Kidney (tissue), 14 donors: Measurements from ENCODE around the gene FGF12. TPM values are rescaled to one million over a fixed set of nuclear protein-coding genes. Genes with fewer than 3 reads are reported as not detected.

Experiments used
- DNase-seq, 5 donors: peaks; one replicate each; pipeline ENCODE4 v3.0.0-alpha.2; 2013 to 2020
- FAIRE-seq: peaks from 2 replicates; lab custom pipeline; 2012; peaks lifted over from hg19 to GRCh38; lab: Jason Lieb, UNC
- H3K27ac ChIP-seq, 2 donors: one replicate each; pipeline ENCODE4 v1.7.0; 2013; ENCODE audit warnings: low read depth in 2 of 2, low read length in 2 of 2, inconsistent platforms in 1 of 2
- H3K27me3 ChIP-seq: one replicate; pipeline ENCODE4 v1.7.1; 2013; ENCODE audit warnings: low read length, inconsistent platforms; ENCODE audit not compliant: control insufficient read depth, insufficient read depth
- H3K36me3 ChIP-seq, 3 donors: one replicate each; pipeline versions ENCODE4 v1.7.0 to v1.7.1; 2013; ENCODE audit warnings: low read length in 3 of 3, control low read depth in 1 of 3, inconsistent platforms in 1 of 3; ENCODE audit not compliant: insufficient read depth in 3 of 3, control insufficient read depth in 2 of 3
- H3K4me1 ChIP-seq, 3 donors: one replicate each; pipeline versions ENCODE4 v1.7.0 to v1.7.1; 2013; ENCODE audit warnings: low read length in 3 of 3, inconsistent platforms in 1 of 3, low read depth in 1 of 3; ENCODE audit not compliant: control insufficient read depth in 2 of 3, insufficient read depth in 2 of 3
- H3K4me3 ChIP-seq, 3 donors: one replicate each; pipeline versions ENCODE4 v1.7.0 to v1.8.1; 2013; ENCODE audit warnings: low read length in 3 of 3, control low read depth in 1 of 3, inconsistent platforms in 1 of 3
- H3K9ac ChIP-seq, 3 donors: one replicate each; pipeline versions ENCODE4 v1.7.0 to v1.7.1; 2013; ENCODE audit warnings: low read length in 3 of 3, control low read depth in 1 of 3, inconsistent platforms in 1 of 3
- H3K9me3 ChIP-seq, 3 donors: one replicate each; pipeline versions ENCODE4 v1.7.0 to v1.7.1; 2013; ENCODE audit warnings: low read length in 3 of 3, control low read depth in 1 of 3, inconsistent platforms in 1 of 3; ENCODE audit not compliant: control insufficient read depth in 2 of 3, insufficient read depth in 1 of 3
- CTCF ChIP-seq: IDR thresholded peaks from 3 replicates; pipeline ENCODE4 v1.5.1; 2012; ENCODE audit warnings: mild to moderate bottlenecking, moderate library complexity, borderline replicate concordance; ENCODE audit not compliant: insufficient read depth; ENCODE audit errors: extremely low read depth
- intact Hi-C: fragments of 100-400 bp; cut with DNase I; formaldehyde crosslinking; loops from one replicate; pipeline ENCODE4 v1.11.1; 2022
- polyA plus RNA-seq: library from polyadenylated mRNA; stranded (reverse); fragments of 350-450 nt; fragmentation: Illumina TruSeq; extraction: RNeasy Lipid Tissue Mini Kit (QIAGEN cat#74804); gene quantifications from one replicate; pipeline ENCODE4 v1.2.3, GENCODE V29; 2014; ENCODE audit warnings: low read depth, low replicate concordance; ENCODE audit not compliant: insufficient read depth
- total RNA-seq: library from RNA; stranded (reverse); fragmentation: NEBNext Ultra II Directional; extraction: Animal tissue kit (Norgen Biotek cat#: 25700); gene quantifications from one replicate; pipeline ENCODE4 v1.2.1, GENCODE V29; 2021
- donor health status: control.
- donor health status: control.
- donor health status: control.
- donor health status: control.
- donor health status: control.
- donor health status: DM: yes; HTN: yes; CAD: no.
- donor health status: Normal renal cell carcinoma (clear cell type).

FGF12 gene
- total and polyA plus RNA-seq, 2 donors from 2014 or later, result 1.8 to 3.7 TPM

GRCh38 chr3:192326656-192327055 lies 400.7 kb downstream of the FGF12 start:
- DNase-seq, result no peak
- no peaks in the 10 kb centered on the region for H3K4me1 ChIP-seq
- no peak overlapping the region for H3K27ac ChIP-seq
- no peak overlapping the region for H3K4me3 ChIP-seq
- TF ChIP-seq CTCF, result no peak
- no peaks in the 10 kb centered on the region for H3K36me3 ChIP-seq
- intact Hi-C loops, result no loop called here
- no peak for FAIRE-seq
- no peaks in the 10 kb centered on the region for H3K9me3 ChIP-seq
- H3K27me3 ChIP-seq, result no peaks in the 10 kb centered on the region
- no peak overlapping the region for H3K9ac ChIP-seq

- no peaks in the 10 kb centered on the region for H3K4me1 ChIP-seq
- no peaks in the 10 kb centered on the region for H3K27me3 ChIP-seq
- no peak overlapping the region for H3K9ac ChIP-seq
- DNase-seq, result no peak
- intact Hi-C loops, result no loop called here
- H3K9me3 ChIP-seq, result no peaks in the 10 kb centered on the region
- H3K27ac ChIP-seq, result no peak overlapping the region
- no peak overlapping the region for H3K4me3 ChIP-seq
- FAIRE-seq, result no peak
- TF ChIP-seq CTCF, result no peak
- no peaks in the 10 kb centered on the region for H3K36me3 ChIP-seq
Observed at GRCh38 chr3:192317564-192317963, 409.8 kb downstream of the FGF12 start.

GRCh38 chr3:192313605-192314004 lies 413.7 kb downstream of the FGF12 start:
- Histone ChIP-seq H3K27ac (no peak overlapping the region), H3K9ac (no peak overlapping the region), H3K9me3 (no peaks in the 10 kb centered on the region), H3K4me1 (no peaks in the 10 kb centered on the region), H3K4me3 (no peak overlapping the region), H3K36me3 (no peaks in the 10 kb centered on the region), H3K27me3 (no peaks in the 10 kb centered on the region)
- intact Hi-C loops, result no loop called here
- DNase-seq (no peak), FAIRE-seq (no peak)
- TF ChIP-seq CTCF, result no peak

GRCh38 chr3:192307631-192308030 lies 419.7 kb downstream of the FGF12 start:
- no peaks in the 10 kb centered on the region for H3K4me1 ChIP-seq
- intact Hi-C loops, result no loop called here
- no peak overlapping the region for H3K9ac ChIP-seq
- no peak for TF ChIP-seq CTCF
- no peak overlapping the region for H3K27ac ChIP-seq
- no peaks in the 10 kb centered on the region for H3K36me3 ChIP-seq
- no peak for FAIRE-seq
- no peaks in the 10 kb centered on the region for H3K9me3 ChIP-seq
- H3K27me3 ChIP-seq, result no peaks in the 10 kb centered on the region
- DNase-seq, result peak in 1 of 5 donors; percentile 3
- no peak overlapping the region for H3K4me3 ChIP-seq
